PFSK-1 (cell line): ENCODE measurements around the gene LRRC32.

Source experiments
- FOXP2 ChIP-seq: optimal IDR thresholded peaks from 2 replicates; pipeline ENCODE3; 2011; ENCODE audit warnings: borderline replicate concordance, control low read depth, inconsistent platforms; ENCODE audit not compliant: insufficient read depth; ENCODE audit errors: extremely low read length, extremely low read depth
- POLR2AphosphoS5 ChIP-seq: IDR thresholded peaks from 2 replicates; pipeline ENCODE4 v1.6.1; 2012; ENCODE audit warnings: low read depth, mild to moderate bottlenecking, control low read depth, low read length, moderate library complexity
- REST ChIP-seq, 2 experiments: IDR thresholded peaks; 2 replicates each; pipeline versions ENCODE4 v1.6.1 to v1.8.0; 2011 to 2012; ENCODE audit warnings: low read depth in 2 of 2, low read length in 2 of 2, control low read depth in 1 of 2, inconsistent platforms in 1 of 2, mild to moderate bottlenecking in 1 of 2, moderate library complexity in 1 of 2; ENCODE audit not compliant: insufficient read depth in 1 of 2
- SIN3A ChIP-seq: IDR thresholded peaks from 2 replicates; pipeline ENCODE4 v1.6.1; 2012; ENCODE audit warnings: mild to moderate bottlenecking, low read length, moderate library complexity, borderline replicate concordance; ENCODE audit not compliant: insufficient read depth
- TAF1 ChIP-seq: IDR thresholded peaks from 2 replicates; pipeline ENCODE4 v1.6.1; 2012; ENCODE audit warnings: low read length, control low read depth, borderline replicate concordance; ENCODE audit not compliant: insufficient read depth

LRRC32 gene

DNA sequence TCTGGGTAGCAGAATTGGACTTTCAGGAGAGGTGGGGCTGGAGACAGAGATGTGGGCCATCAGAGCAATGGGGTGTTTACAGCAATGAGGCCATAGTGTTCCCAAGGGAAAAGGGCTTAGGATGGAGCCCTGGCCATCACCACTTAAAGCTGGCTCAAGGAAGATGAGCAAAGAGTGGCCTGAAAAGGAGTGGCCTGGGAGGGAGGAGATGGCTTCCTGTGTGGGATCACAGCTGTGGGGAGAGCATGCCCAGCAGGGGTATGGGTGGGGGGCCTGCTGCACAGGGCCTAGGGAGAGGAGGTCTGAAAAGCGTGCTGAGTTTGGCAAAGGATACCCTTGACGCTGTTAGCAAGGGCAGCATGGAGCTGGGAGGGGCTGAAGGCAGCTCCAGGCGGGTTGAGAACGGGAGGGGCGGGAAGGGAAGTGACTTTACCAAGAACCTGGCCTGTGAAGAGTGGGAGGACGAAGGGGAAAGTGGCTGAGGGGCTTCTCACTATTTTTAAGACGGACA lies 13.9 kb downstream of the LRRC32 start:
- TF ChIP-seq FOXP2 (no peak), REST (IDR thresholded peaks at IDR 0.05; ENCODE audit: insufficient read depth in 1 of 2, low read depth in 2 of 2, low read length in 2 of 2) (no peak), POLR2AphosphoS5 (no peak), TAF1 (no peak), SIN3A (no peak)

- no peak for TF ChIP-seq FOXP2
- TF ChIP-seq POLR2AphosphoS5: no peak
- no peak for TF ChIP-seq SIN3A
- no peak for TF ChIP-seq REST (IDR thresholded peaks at IDR 0.05; ENCODE audit: insufficient read depth in 1 of 2, low read depth in 2 of 2, low read length in 2 of 2)
- TF ChIP-seq TAF1: no peak
These were observed 14.5 kb downstream of the LRRC32 start for GRCh38 chr11:76656050-76656531.

DNA sequence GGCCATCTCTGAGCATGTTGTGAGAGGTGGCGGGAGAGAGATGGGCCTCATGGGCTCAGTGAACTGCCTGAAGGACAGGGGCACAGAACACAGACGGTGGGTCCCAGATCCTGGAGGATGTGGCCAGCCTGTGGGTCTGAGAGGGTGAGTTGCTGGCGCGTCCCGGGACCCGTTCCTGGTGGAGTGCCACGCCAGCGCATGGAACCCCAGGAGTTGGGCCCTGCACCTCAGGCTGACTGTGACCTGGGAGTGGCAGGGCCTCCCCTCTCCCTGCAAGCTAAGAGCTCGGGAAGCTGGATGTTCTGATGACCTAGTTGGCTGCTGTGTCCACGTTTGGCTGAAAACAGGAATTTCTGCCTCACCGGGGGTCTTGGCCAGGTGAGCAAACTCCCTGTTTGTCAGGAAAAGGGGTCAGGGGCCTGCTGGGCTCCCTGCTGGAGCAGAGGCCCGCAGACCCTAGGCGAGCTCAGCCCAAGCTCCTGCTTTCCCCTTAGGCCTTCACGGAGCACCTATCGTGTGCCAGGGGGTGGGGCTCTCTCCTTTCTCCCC lies 15.0 kb downstream of the LRRC32 start:
- TF ChIP-seq REST (IDR thresholded peaks at IDR 0.05; ENCODE audit: insufficient read depth in 1 of 2, low read depth in 2 of 2, low read length in 2 of 2): no peak
- TF ChIP-seq TAF1: no peak
- no peak for TF ChIP-seq POLR2AphosphoS5
- no peak for TF ChIP-seq FOXP2
- TF ChIP-seq SIN3A: no peak

GRCh38 chr11:76654980-76655379 lies 15.6 kb downstream of the LRRC32 start:
- TF ChIP-seq FOXP2 (no peak), TAF1 (no peak), POLR2AphosphoS5 (no peak), SIN3A (no peak), REST (IDR thresholded peaks at IDR 0.05; ENCODE audit: insufficient read depth in 1 of 2, low read depth in 2 of 2, low read length in 2 of 2) (no peak)
